Stimulated activated CD8-positive, alpha-beta memory T cell treated with anti-CD3 and anti-CD28 coated beads, Interleukin-7, amount 100 ng/mL, for 24 hours (primary cell): ENCODE data around the gene CST6.
"Not testable (repeated sequence)": the region's sequence is repeated elsewhere in the genome, so short reads cannot be mapped to it uniquely, and the experiment has no call there.

Experiments
- DNase-seq: peaks from one replicate; pipeline ENCODE4 v3.0.0-alpha.2; 2020; ENCODE audit warnings: low read depth

The CST6 gene

DNA sequence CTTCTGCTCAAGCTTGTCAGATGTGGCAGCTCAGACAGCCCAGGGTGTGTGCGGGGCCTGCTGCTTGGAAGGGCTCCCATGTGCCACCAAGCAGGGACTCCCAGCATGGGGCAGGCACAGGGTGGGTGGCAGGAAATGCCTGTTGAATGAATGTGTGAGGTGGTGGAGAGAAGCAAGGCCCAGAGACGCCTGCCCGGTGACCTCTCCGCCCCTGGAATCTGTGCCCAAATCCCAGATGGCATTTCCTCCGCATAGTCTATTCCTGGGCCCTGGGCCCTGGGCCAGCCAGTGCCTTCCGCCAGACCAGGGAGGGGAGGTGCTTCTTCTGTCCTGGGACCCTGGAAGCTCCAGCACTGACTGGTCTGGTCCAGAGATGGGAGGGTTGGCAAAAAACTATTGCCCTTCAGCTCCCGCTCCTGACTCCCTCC is 3.7 kb downstream of the CST6 start:
- DNase-seq, result no peak

DNA sequence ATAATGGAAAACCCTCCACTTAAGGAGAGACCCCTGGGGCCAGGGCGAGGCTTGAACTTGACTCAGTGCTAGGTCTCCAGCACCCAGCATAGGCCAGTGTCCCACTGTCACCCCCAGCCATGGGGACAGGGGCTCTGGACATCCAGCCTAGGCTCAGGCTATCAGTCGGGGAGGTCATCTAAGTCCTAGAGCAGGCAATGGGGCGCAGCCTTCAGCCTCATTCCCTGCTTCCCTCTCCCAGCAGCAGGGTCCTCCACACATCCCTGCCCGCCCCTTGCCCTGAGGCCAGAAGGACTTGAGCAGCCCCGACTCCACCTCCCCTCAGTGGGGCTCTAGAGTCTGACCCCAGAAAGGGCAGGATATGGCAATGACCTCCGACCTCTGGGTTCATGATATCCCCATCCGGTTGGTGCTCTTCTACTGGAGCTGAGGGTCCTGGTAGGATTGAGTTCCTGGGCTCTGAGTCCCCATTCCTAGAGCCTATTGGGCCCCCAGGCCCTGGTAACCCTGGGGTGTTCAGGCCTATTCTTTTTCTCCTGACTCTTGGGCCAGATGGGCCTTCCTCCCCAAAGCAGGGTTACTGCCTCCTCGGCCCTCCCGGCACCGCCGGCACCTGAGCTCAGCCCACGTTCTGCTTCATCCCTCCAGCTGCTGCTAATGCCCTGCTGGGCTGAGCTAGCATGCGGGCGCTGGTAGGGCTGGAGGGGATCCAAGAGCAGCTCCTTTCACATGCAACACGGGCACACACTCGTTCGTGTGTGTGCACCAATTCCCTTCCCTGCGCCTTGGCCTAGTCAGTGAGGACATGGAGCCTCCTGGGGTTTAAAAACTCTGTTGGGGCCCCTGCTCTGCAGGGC is 4.4 kb downstream of the CST6 start:
- no peak for DNase-seq

DNA sequence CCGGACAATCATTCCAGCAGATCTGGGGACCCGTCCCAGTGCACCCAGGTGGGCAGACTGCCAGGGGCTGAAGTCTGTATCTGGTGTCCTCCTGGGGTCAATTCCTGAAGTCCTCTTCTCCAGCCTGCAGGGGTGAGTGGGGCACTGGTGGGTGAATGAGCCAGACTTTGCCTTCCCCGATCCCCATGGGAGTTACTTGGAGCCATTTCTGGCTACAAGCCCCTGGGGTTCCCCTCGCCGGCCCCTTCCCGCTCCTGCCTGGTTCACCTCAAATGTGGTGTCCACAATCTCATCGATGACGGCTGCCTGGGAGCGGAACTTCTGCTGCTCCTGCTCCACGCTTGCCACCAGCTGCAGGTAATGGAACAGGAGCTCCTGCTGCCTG is 5.0 kb downstream of the CST6 start:
- no peak for DNase-seq

DNA sequence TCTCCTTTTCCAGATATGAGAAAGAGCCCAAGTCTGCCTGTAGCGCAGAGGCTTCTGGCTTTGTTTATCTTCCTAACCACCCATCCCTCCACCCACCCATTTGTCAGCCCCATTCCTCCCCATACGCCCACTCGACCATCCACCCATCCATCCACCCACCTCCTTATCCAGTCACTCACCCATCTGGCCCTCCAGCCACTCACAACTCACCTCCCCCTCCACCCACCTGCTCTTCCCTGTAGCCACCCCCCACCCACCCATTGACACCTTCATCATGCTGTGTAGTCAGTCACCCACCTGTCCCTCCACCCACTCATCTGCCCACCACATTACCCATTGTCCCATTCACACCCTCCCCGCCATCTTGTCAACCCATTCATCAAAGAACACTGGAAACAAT is 5.5 kb downstream of the CST6 start:
- no peak for DNase-seq

DNA sequence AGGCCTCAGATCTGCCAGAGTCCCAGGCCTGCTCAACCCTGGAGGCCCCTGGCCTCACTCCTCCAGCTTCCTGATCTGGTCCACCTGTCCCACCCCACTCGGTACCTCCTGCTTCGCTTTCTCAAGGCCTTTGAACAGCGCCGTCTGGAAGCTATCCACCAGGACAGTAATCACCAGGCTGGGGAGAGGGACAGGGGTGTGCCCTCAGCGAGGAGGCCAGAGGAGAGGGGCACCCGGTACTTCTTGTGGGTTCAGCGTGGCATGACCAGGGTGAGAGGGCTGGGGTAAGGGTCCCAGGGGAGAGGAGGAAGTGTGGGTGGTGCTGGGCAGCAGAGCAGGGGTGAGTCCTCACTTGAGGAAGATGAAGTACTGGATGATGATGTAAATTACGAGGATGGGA is 8.4 kb downstream of the CST6 start:
- no peak for DNase-seq

DNA sequence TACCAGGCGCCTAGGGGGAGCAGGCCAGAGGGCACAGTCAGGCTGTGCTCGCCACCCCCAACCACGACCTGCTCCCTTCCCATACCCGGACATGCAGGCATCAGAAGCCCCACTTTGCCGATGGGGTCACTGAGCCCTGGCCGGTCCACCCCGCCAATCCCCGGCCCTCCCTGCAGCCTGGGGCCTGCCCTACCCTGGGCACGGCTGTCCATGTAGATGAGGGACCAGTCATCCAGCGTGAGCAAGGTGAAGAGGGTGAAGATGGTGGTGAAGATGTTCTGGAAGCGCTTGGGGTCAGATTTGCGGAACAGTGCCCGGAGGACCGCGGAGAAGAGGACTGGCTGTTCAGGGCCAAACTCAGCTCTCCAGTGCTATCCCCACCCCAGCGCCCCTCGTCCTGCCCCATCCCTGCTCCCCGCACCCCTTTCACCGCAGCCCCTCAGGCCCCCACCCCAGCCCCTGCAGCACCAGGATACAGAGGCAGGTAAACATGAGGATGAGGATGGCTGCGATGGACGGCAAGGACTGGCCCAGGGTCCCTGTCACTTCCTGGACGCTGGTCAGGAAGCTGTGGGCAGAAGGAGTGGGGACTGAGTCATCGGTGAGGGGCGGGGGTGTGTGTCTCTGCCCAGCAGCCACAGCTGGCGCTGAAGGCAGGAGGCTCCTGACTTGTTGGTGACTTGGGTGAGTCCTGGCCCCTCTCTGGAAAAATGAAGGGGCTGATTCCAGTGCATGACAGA is 9.0 kb downstream of the CST6 start:
- DNase-seq, result no peak

DNA sequence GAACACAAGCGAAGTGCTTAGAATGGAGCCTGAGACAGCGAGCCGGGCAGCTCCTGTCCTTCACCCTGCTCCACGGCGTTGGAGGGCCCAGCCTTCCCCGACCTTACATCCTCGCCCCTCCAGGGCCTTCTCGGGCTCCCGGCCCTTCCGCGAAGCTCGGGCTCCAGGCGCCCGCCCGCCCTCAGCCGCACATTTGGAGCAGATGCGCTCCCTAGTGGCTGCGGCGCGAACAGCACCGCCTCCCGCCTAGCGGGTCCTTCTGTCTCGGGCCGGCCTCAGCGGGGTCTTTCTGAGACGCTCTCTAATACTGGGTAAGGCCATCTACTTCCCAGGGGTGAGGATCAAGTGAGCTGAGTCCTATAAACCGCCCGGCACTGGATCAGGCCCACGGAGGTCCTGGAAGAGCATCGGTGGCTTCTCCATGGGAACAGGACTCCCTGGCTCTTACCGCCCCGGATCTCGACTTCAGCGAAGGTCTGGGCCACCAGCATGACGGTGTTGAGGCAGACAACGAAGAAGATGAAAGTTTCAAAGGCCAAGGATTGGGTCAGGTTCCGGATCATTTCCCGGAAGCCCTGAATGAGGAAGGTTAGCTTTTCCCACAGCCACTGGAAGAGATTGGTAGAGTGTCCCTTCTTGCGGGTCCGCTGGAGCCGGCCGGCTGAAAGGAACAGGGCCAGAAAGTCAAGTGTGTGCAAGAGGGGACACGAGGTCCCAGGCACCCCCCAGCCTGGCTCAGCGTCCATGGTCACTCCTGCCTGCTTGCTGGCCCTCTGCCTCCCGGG is 10.8 kb downstream of the CST6 start:
- peak; percentile 66 for DNase-seq

DNA sequence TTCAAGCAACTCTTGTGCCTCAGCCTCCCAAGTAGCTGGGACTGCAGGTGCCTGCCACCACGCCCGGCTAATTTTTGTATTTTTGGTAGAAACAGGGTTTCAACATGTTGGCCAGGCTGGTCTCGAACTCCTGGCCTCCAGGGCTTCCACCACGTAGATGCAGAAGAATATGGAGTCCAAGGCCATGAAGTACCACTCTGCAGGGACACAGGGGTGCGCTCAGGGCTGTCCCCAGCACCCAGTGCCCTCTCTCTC is 11.3 kb downstream of the CST6 start:
- DNase-seq, result not testable (repeated sequence)

DNA sequence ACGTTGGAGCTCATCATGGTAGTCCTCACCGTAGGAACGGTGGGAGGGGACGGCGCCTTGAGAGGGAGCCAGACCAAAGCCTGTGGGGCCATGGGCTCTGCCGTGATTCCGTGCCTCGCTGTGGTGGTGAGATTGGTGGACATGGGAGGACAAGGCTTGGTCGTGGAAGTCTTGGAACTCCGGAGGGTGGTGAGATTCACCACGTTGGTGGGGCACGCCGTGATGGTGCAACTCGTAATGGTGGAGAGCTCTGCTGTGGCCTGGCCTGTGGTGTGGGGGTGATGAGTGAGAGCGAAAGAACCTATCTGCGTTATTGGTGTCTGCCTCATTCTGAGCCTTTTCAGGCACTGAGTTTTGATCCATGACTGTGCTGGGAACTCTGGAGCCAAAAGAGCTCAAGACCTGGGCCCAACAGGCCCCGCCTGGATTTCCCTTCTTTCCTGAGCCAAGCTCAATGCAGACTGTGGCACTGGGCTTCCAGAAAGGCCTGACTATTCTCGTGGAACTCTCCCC is 14.3 kb downstream of the CST6 start, which contains the start of gene CATSPER1:
TSS of gene CATSPER1 (minus strand) at position 463 of the 513 bp plus-strand sequence. CDS start at position 363, 100 bp downstream.
- no peak for DNase-seq

DNA sequence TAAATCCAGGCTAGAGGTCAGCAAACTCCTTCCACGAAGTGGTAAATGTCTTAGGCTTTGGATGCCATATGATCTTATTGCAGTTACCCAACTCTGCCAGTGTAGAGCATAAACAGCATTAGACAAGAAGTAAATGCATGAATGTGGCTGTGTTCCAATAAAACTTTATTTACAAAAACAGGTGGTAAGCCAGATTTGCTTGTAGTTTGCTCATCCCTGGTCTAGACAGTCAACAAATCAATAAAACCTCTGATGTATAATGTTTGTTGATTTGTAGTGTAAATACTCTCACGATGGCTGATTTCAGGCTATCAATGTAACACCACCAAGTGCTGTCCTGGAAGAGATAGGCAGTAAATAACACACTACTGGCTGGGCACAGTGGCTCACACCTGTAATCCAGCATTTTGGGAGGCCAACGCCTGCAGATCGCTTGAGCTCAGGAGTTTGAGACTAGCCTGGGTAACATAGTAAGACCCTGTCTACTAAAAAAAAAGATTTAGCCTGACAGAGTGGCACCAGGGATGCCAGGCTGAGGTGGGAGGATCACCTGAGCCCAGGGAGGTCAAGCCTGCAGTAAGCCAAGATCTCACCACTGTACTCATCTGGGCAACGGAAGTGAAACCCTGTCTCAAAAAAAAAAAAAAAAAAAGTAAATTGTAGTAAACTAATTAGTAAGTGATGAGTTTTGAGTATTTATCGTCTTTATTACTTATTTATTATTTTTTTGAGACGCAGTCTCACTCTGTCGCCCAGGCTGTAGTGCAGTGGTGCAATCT is 21.3 kb downstream of the CST6 start:
- DNase-seq, result no peak

DNA sequence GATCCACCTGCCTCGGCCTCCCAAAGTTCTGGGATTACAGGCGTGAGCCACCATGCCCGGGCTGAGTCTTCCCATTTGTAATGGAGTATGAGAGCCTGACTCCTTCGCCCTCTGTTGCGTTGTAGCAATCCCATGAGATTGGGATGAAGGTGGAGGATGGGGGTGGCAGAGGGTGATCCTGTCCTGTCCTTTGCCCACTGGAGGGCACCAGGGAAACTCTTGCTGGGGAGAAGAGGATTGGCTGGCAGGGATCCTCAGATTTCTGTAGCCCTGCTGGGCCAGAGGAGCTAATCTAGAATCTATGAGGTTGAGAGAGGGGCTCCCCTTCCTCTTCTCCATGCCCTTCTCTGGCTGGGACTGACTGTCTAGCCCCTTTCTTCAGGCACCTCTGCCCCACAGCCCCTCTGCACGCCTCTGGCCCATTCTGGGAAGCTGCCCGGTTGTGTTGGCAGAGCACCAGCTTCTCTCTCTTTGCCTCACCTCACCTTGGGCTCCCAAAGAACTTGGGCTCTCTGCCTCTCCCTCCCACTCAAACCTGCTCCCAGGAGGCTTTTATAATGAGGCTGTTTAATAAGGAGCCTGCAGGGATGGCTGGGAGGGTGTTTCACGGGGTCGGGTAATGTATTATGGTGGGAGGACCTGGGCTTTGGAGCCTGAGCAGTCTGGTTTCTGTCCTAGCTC is 24.0 kb downstream of the CST6 start:
- DNase-seq, result no peak

DNA sequence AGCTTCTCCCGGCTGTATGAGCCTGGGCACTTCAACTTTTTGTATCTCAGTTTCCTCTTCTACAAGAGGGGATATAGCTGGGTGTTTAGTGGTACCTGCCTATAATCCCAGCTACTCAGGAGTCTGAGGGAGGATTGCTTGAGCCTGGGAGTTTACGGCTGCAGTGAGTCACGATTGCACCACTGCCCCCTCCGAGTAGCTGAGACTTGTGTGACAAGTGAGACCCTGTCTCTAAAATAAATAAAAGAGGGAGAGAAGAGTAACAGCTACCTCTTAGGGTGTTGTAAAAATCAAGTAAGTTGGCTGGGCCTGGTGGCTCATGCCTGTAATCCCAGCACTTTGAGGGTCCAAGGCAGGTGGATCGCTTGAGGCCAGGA is 24.5 kb downstream of the CST6 start:
- DNase-seq, result no peak

DNA sequence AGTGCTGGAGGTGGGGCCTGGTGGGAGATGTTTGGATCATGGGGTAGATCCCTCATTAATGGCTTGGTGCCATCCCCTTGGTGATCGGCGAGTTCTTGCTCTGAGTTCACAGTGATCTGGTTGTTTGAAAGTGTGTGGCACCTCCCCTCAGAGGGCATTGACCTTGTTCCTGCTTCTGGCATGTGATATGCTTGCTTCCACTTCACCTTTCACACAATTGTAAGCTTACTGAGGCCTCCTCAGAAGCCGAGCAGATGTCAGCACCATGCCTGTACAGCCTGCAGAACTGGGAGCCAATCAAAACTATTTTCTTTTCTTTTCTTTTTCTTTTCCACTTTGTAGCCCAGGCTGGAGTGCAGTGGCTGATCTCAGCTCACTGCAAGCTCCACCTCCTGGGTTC is 25.5 kb downstream of the CST6 start:
- no peak for DNase-seq

DNA sequence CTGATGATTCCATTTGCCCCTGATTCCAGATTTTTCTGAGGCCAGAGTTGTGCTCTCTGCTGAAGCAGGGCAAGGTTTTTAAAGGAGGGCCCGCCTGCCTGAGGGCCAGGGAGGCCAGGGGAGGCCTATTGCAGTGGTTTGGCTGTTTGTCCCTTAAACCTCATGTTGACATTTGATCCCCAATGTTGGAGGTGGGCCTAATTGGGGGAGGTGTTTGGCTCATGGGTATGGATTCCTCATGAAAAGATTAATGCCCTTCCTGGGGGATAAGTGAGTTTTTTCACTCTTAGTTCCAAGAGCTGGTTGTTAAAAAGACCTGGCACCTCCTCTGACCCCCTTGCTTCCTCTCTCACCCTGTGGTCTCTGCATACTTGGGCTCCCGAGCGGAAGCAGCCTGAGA is 28.0 kb downstream of the CST6 start:
- no peak for DNase-seq

DNA sequence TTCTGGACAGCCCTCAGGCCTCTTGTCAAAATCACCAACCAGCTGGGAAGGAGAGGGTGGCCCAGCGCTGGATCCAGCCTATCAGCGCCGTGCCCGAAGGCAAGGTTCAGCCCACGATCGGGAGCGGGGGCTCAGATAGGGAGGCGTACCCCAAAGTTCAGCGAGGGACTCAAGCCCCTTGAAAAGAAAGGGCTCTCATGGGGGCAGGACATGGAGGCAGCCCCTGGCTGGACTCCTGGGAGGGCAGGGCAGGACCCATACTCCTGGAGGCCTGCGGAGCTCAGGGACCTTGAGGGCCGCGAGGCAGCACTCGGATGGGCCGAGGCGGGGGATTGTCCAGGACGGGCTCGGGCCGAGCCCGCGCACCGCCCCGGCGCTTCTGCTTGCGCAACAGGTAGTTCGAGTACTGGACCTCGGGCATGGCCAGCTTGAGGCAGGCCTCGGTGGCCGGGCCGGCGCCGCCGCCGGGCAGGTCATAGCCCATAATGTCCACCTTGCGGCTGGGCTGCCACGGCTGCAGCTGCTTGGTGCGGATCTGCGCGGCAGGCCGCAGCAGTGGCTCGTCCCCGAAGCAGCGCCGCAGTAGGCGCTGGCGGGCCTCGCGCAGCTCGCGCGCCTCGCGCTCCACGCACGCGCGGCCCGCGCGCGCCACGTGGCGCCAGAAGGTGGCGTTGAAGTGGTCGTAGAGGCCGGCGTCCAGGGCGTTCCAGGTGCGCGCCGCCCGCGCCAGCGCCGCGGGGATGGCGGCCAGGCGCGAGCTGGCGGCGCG is 30.6 kb downstream of the CST6 start:
- no peak for DNase-seq

DNA sequence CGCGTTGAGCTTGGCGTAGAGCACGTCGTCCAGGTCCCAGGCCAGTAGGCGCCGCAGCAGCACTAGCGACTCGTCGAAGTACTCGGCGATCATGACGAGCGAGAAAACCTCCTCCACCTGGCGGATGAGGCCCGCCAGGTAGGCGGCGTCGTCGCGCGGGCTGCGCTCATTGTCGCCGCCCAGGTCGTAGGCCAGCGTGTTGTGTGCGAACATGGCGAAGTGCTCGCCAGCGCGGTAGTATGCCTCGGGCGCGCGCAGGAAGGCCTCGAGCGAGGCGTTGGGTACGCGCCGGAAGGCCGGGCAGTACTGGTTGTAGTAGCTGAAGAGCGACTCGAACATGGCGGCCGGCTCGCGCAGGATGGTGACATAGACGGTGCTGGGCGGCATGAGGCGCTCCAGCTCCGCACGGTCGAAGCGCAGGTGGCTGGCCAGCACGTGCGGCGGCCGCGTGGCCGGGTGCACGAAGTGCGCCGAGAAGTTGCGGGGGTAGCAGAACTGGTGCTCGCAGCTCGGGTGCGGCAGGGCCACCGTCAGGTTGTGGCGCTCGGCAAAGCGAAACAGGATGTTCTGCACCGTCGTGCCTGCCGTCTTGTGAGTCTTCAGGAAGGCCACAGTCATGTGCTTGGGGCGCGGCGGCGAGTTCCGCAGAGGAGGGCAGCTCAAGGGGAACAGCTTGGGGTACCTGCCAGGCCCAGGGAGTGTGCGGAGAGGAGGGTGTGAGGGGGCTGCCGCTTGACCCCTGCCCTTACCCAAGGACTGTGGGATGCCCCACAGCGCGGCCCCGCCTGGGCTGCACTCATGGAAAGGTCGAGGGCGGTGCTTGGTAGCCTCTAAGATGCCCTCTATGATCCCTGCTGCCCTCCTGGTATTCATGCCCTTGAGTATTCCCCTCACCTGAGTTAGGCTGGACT is 31.4 kb downstream of the CST6 start:
- no peak for DNase-seq

DNA sequence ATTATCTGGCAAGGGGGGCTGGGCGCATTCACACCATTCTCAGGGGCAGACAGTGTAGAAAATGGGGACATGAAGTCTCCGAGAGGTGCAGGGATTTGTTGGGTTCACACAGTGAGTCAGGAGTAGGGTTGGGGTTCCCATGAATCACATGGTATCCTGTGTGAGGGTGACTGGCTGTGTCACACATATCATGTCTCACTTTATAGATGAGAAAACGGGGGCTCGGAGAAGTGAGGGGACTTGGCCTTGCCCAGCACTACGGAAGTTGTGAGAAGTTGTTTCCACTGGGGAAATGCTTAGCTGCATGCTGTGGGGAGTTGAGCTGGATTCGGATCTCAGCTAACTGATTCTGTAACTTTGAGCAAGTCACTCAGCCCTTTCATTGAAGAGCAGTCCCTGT is 32.9 kb downstream of the CST6 start:
- no peak for DNase-seq

DNA sequence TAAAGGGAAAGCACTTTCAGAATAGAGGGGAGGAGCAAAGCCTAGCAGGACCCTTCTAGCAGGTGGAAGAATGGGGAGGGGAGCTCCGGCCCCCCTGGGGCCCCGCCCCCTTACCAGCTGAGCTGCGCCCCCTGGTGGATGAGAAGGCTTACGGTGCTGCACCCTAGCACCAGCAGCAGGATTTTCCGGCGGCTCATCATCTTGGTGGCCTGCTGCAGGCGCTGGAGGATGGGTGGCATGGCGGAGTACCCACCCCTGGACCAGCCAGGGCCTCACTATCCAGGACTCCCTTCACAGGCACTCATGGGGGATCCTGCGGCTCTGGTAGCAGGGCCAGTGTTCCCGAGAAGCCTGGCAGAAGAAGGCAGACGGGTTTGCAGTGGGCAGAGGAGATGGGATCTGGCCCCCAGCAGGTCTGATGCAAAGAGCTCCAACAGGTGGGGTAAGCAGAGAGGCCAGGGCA is 33.4 kb downstream of the CST6 start:
- peak; percentile 72 for DNase-seq

DNA sequence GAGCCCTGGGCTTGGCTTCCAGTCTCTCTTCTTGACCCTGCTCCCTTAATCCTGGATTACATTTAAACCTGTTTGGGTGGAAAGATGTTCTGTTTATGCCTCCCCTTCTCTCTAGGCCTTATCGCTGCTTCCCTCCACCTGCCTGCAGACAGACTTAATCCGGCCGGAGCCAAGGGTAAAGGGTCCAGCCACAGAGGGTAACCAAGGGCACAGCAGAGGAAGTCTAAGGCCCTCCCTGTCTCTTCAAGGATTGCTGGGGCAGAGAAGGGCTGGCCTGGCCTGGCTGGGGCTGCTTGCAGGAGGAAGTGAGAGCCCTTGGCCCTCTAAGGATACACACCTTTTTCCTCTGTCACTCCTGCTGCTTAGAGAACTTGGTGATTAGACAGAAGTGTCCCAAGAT is 35.1 kb downstream of the CST6 start:
- no peak for DNase-seq
